Trophoblast cell (in vitro differentiated cells and primary cell): ENCODE data around the gene COL23A1.

Source experiments
- DNase-seq, 2 donors: peaks; one replicate each; pipeline ENCODE4 v3.0.0-alpha.2; 2016
- H2AFZ ChIP-seq: 2 replicates; pipeline ENCODE4 v1.6.1; 2013; ENCODE audit warnings: low read length, moderate library complexity, mild to moderate bottlenecking; ENCODE audit not compliant: insufficient read depth, poor library complexity
- H2AK5ac ChIP-seq: 2 replicates; pipeline ENCODE4 v1.6.1; 2013; ENCODE audit warnings: mild to moderate bottlenecking, low read length
- H2BK120ac ChIP-seq: 2 replicates; pipeline ENCODE4 v1.6.1; 2013; ENCODE audit warnings: low read length, mild to moderate bottlenecking, moderate library complexity; ENCODE audit not compliant: insufficient read depth, poor library complexity
- H2BK12ac ChIP-seq: 2 replicates; pipeline ENCODE4 v1.6.1; 2013; ENCODE audit warnings: mild to moderate bottlenecking, low read length, moderate library complexity
- H2BK5ac ChIP-seq: 2 replicates; pipeline ENCODE4 v1.6.1; 2013; ENCODE audit warnings: low read length, low read depth, moderate library complexity, mild to moderate bottlenecking; ENCODE audit not compliant: poor library complexity
- H3K14ac ChIP-seq: 2 replicates; pipeline ENCODE4 v1.6.1; 2013; ENCODE audit warnings: mild to moderate bottlenecking, low read length
- H3K18ac ChIP-seq: 2 replicates; pipeline ENCODE4 v1.6.1; 2013; ENCODE audit warnings: mild to moderate bottlenecking, low read length
- H3K23ac ChIP-seq: 2 replicates; pipeline ENCODE4 v1.6.1; 2013; ENCODE audit warnings: low read length
- H3K27ac ChIP-seq: 2 replicates; pipeline ENCODE4 v1.5.1; 2013; ENCODE audit warnings: low read depth, mild to moderate bottlenecking, inconsistent platforms, low read length, moderate library complexity
- H3K27me3 ChIP-seq: 2 replicates; pipeline ENCODE4 v1.6.1; 2013; ENCODE audit warnings: inconsistent platforms, mild to moderate bottlenecking, low read length, moderate library complexity; ENCODE audit not compliant: insufficient read depth
- H3K36me3 ChIP-seq, 2 experiments: 1 replicate in 1 of 2; 2 replicates in 1 of 2; pipeline ENCODE4 v1.6.1; 2013; ENCODE audit warnings: low read length in 2 of 2, mild to moderate bottlenecking in 2 of 2, moderate library complexity in 1 of 2; ENCODE audit not compliant: insufficient read depth in 2 of 2, control insufficient read depth in 1 of 2
- H3K4ac ChIP-seq: 2 replicates; pipeline ENCODE4 v1.6.1; 2013; ENCODE audit warnings: low read depth, mild to moderate bottlenecking, low read length, moderate library complexity
- H3K4me1 ChIP-seq, 2 experiments: 1 replicate in 1 of 2; 2 replicates in 1 of 2; pipeline ENCODE4 v1.6.1; 2013; ENCODE audit warnings: low read length in 2 of 2, mild to moderate bottlenecking in 2 of 2, moderate library complexity in 1 of 2; ENCODE audit not compliant: insufficient read depth in 2 of 2, control insufficient read depth in 1 of 2
- H3K4me2 ChIP-seq: 2 replicates; pipeline ENCODE4 v1.6.1; 2013; ENCODE audit warnings: inconsistent platforms, mild to moderate bottlenecking, low read length, moderate library complexity
- H3K4me3 ChIP-seq: 2 replicates; pipeline ENCODE4 v1.5.1; 2013; ENCODE audit warnings: mild to moderate bottlenecking, low read depth, low read length, inconsistent platforms
- H3K79me1 ChIP-seq: one replicate; pipeline ENCODE4 v1.6.1; 2013; ENCODE audit warnings: low read length
- H3K79me2 ChIP-seq: 2 replicates; pipeline ENCODE4 v1.6.1; 2013; ENCODE audit warnings: low read length, mild to moderate bottlenecking; ENCODE audit not compliant: control insufficient read depth, insufficient read depth, poor library complexity
- H3K9ac ChIP-seq: 2 replicates; pipeline ENCODE4 v1.6.1; 2013; ENCODE audit warnings: mild to moderate bottlenecking, low read length
- H3K9me3 ChIP-seq: 2 replicates; pipeline ENCODE4 v1.6.1; 2013; ENCODE audit warnings: low read depth, mild to moderate bottlenecking, control low read depth, inconsistent platforms, low read length; ENCODE audit not compliant: insufficient read depth
- H4K12ac ChIP-seq: 2 replicates; pipeline ENCODE4 v1.6.1; 2013; ENCODE audit warnings: low read depth, mild to moderate bottlenecking, low read length, moderate library complexity
- H4K8ac ChIP-seq: 2 replicates; pipeline ENCODE4 v1.6.1; 2013; ENCODE audit warnings: low read depth, mild to moderate bottlenecking, low read length, moderate library complexity
- H4K91ac ChIP-seq: one replicate; pipeline ENCODE4 v1.6.1; 2013; ENCODE audit warnings: low read depth, mild to moderate bottlenecking, low read length, moderate library complexity
- WGBS: extraction: QIAGEN DNeasy Blood & Tissue Kit; methylation state at CpG from one replicate; pipeline ENCODE4 v1.1.7; 2013; ENCODE audit warnings: missing lambda C conversion rate; ENCODE audit not compliant: insufficient read length, insufficient coverage; ENCODE audit errors: extremely low coverage; 5-methylcytosine and 5-hydroxymethylcytosine counted together

COL23A1 gene

GRCh38 chr5:178403956-178404600 lies 186.1 kb downstream of the COL23A1 start:
- Histone ChIP-seq H3K4ac (no peak overlapping the region), H3K23ac (no peak overlapping the region), H2BK5ac (no peak overlapping the region), H2AK5ac (no peak overlapping the region), H4K8ac (no peak overlapping the region), H3K27me3 (no peaks in the 10 kb centered on the region), H3K27ac (no peak overlapping the region), H2AFZ (no peak overlapping the region), H3K79me2 (no peaks in the 10 kb centered on the region), H3K4me2 (no peak overlapping the region), H3K4me3 (no peak overlapping the region), H3K9me3 (no peaks in the 10 kb centered on the region), H3K18ac (no peak overlapping the region), H2BK120ac (no peak overlapping the region), H3K14ac (no peak overlapping the region), H2BK12ac (no peak overlapping the region), H3K9ac (no peak overlapping the region), H3K36me3 (no peaks in the 10 kb centered on the region), H3K79me1 (no peaks in the 10 kb centered on the region), H3K4me1 (no peaks in the 10 kb centered on the region), H4K12ac (no peak overlapping the region), H4K91ac (no peak overlapping the region)
- DNase-seq, result no peak
- no CpG with 5 or more reads among the region's 10 CpGs for WGBS

GRCh38 chr5:178403351-178403750 lies 186.8 kb downstream of the COL23A1 start:
- no peaks in the 10 kb centered on the region for H3K36me3 ChIP-seq
- no peak overlapping the region for H2AK5ac ChIP-seq
- H2BK12ac ChIP-seq, result no peak overlapping the region
- H2AFZ ChIP-seq, result no peak overlapping the region
- H2BK5ac ChIP-seq, result no peak overlapping the region
- H4K8ac ChIP-seq, result no peak overlapping the region
- no peak overlapping the region for H3K23ac ChIP-seq
- H4K91ac ChIP-seq, result no peak overlapping the region
- no peaks in the 10 kb centered on the region for H3K9me3 ChIP-seq
- H3K27me3 ChIP-seq, result no peaks in the 10 kb centered on the region
- no CpG with 5 or more reads among the region's 8 CpGs for WGBS
- no peak overlapping the region for H3K4me3 ChIP-seq
- H4K12ac ChIP-seq, result no peak overlapping the region
- H3K14ac ChIP-seq, result no peak overlapping the region
- no peak for DNase-seq
- H3K27ac ChIP-seq, result no peak overlapping the region
- H3K4ac ChIP-seq, result no peak overlapping the region
- H3K4me2 ChIP-seq, result no peak overlapping the region
- H2BK120ac ChIP-seq, result no peak overlapping the region
- no peaks in the 10 kb centered on the region for H3K79me1 ChIP-seq
- no peak overlapping the region for H3K18ac ChIP-seq
- H3K4me1 ChIP-seq, result no peaks in the 10 kb centered on the region
- no peaks in the 10 kb centered on the region for H3K79me2 ChIP-seq
- no peak overlapping the region for H3K9ac ChIP-seq

GRCh38 chr5:178399701-178400095 lies 190.5 kb downstream of the COL23A1 start:
- H3K4ac ChIP-seq, result no peak overlapping the region
- no peaks in the 10 kb centered on the region for H3K27me3 ChIP-seq
- H3K23ac ChIP-seq, result no peak overlapping the region
- H3K9ac ChIP-seq, result no peak overlapping the region
- H2AK5ac ChIP-seq, result no peak overlapping the region
- H4K8ac ChIP-seq, result no peak overlapping the region
- H4K12ac ChIP-seq, result no peak overlapping the region
- no peak for DNase-seq
- no peaks in the 10 kb centered on the region for H3K36me3 ChIP-seq
- no peaks in the 10 kb centered on the region for H3K9me3 ChIP-seq
- no peak overlapping the region for H3K4me2 ChIP-seq
- H4K91ac ChIP-seq, result no peak overlapping the region
- H2AFZ ChIP-seq, result no peak overlapping the region
- no peaks in the 10 kb centered on the region for H3K79me2 ChIP-seq
- H3K27ac ChIP-seq, result no peak overlapping the region
- no CpG with 5 or more reads among the region's 12 CpGs for WGBS
- no peak overlapping the region for H3K18ac ChIP-seq
- H3K4me1 ChIP-seq, result no peaks in the 10 kb centered on the region
- no peak overlapping the region for H2BK5ac ChIP-seq
- H2BK120ac ChIP-seq, result no peak overlapping the region
- H3K79me1 ChIP-seq, result no peaks in the 10 kb centered on the region
- H3K4me3 ChIP-seq, result no peak overlapping the region
- no peak overlapping the region for H3K14ac ChIP-seq
- no peak overlapping the region for H2BK12ac ChIP-seq

- WGBS, result no CpG with 5 or more reads among the region's 15 CpGs
- no peak overlapping the region for H2AK5ac ChIP-seq
Measured at GRCh38 chr5:178398901-178399700, 191.1 kb downstream of the COL23A1 start.

More at GRCh38 chr5:178398901-178399700, 191.1 kb downstream of the COL23A1 start:
- no peak overlapping the region for H4K91ac ChIP-seq
- no peak overlapping the region for H3K27ac ChIP-seq
- no peak overlapping the region for H3K4me3 ChIP-seq
- H2BK12ac ChIP-seq, result no peak overlapping the region
- no peak for DNase-seq
- H2BK120ac ChIP-seq, result no peak overlapping the region
- H2BK5ac ChIP-seq, result no peak overlapping the region
- H3K14ac ChIP-seq, result no peak overlapping the region
- no peaks in the 10 kb centered on the region for H3K79me1 ChIP-seq
- H3K4me2 ChIP-seq, result no peak overlapping the region
- H3K4ac ChIP-seq, result no peak overlapping the region
- no peak overlapping the region for H4K8ac ChIP-seq
- H2AFZ ChIP-seq, result no peak overlapping the region
- no peaks in the 10 kb centered on the region for H3K27me3 ChIP-seq
- H3K9ac ChIP-seq, result no peak overlapping the region
- H4K12ac ChIP-seq, result no peak overlapping the region
- H3K18ac ChIP-seq, result no peak overlapping the region
- H3K23ac ChIP-seq, result no peak overlapping the region
- no peaks in the 10 kb centered on the region for H3K36me3 ChIP-seq
- H3K4me1 ChIP-seq, result no peaks in the 10 kb centered on the region
- no peaks in the 10 kb centered on the region for H3K9me3 ChIP-seq
- no peaks in the 10 kb centered on the region for H3K79me2 ChIP-seq
